RWPE2 (cell line): ENCODE measurements around the gene NTNG1.

Source experiments
- ATAC-seq: fragments of 200-7000 bp; cut with Tn5 transposase; 3 replicates; pipeline ENCODE4 v1.9.1; 2021; ENCODE audit warnings: low read depth
- DNase-seq: peaks from one replicate; pipeline ENCODE4 v3.0.0-alpha.2; 2020; ENCODE audit warnings: low spot score
- H3K27ac ChIP-seq: fragments of 450-650 bp; 2 replicates; pipeline ENCODE4 v1.5.1; 2017; ENCODE audit warnings: mild to moderate bottlenecking; ENCODE audit not compliant: poor library complexity, severe bottlenecking
- H3K27me3 ChIP-seq: fragments of 250-450 bp; sonication (Bioruptor Pico); 2 replicates; pipeline ENCODE4 v1.5.1; 2021; ENCODE audit warnings: mild to moderate bottlenecking, moderate library complexity; ENCODE audit not compliant: insufficient read depth, poor library complexity, severe bottlenecking
- H3K36me3 ChIP-seq: fragments of 250-450 bp; sonication (Bioruptor Pico); 2 replicates; pipeline ENCODE4 v1.5.1; 2020; ENCODE audit warnings: low read depth, mild to moderate bottlenecking, moderate library complexity
- H3K4me1 ChIP-seq: fragments of 250-450 bp; sonication (Bioruptor Pico); 2 replicates; pipeline ENCODE4 v1.5.1; 2021; ENCODE audit warnings: mild to moderate bottlenecking, moderate library complexity; ENCODE audit not compliant: insufficient read depth, poor library complexity, severe bottlenecking
- H3K4me3 ChIP-seq: fragments of 250-450 bp; sonication (Bioruptor Pico); 2 replicates; pipeline ENCODE4 v1.5.1; 2021; ENCODE audit warnings: mild to moderate bottlenecking, moderate library complexity; ENCODE audit not compliant: severe bottlenecking
- H3K9me3 ChIP-seq: fragments of 250-450 bp; sonication (Bioruptor Pico); 2 replicates; pipeline ENCODE4 v1.5.1; 2021; ENCODE audit warnings: mild to moderate bottlenecking, moderate library complexity; ENCODE audit not compliant: severe bottlenecking
- TF ChIP-seq, protein P1 (sequence below): fragments of 450-650 bp; IDR thresholded peaks from one replicate; pipeline ENCODE4 v1.5.1; 2017; ENCODE audit warnings: mild to moderate bottlenecking, moderate library complexity; ENCODE audit not compliant: poor library complexity, severe bottlenecking

Gene NTNG1

GRCh38 chr1:107262467-107263286 lies 121.8 kb downstream of the NTNG1 start:
- ATAC-seq (peak; percentile 86), DNase-seq (no peak)
- Histone ChIP-seq H3K4me1 (peaks cover 28% of the 10 kb centered on the region), H3K36me3 (no peaks in the 10 kb centered on the region), H3K27ac (peak overlapping the region; percentile 64), H3K27me3 (no peaks in the 10 kb centered on the region), H3K4me3 (no peak overlapping the region), H3K9me3 (no peaks in the 10 kb centered on the region)
- TF ChIP-seq, protein P1, sequence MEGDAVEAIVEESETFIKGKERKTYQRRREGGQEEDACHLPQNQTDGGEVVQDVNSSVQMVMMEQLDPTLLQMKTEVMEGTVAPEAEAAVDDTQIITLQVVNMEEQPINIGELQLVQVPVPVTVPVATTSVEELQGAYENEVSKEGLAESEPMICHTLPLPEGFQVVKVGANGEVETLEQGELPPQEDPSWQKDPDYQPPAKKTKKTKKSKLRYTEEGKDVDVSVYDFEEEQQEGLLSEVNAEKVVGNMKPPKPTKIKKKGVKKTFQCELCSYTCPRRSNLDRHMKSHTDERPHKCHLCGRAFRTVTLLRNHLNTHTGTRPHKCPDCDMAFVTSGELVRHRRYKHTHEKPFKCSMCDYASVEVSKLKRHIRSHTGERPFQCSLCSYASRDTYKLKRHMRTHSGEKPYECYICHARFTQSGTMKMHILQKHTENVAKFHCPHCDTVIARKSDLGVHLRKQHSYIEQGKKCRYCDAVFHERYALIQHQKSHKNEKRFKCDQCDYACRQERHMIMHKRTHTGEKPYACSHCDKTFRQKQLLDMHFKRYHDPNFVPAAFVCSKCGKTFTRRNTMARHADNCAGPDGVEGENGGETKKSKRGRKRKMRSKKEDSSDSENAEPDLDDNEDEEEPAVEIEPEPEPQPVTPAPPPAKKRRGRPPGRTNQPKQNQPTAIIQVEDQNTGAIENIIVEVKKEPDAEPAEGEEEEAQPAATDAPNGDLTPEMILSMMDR, result no peak

DNA sequence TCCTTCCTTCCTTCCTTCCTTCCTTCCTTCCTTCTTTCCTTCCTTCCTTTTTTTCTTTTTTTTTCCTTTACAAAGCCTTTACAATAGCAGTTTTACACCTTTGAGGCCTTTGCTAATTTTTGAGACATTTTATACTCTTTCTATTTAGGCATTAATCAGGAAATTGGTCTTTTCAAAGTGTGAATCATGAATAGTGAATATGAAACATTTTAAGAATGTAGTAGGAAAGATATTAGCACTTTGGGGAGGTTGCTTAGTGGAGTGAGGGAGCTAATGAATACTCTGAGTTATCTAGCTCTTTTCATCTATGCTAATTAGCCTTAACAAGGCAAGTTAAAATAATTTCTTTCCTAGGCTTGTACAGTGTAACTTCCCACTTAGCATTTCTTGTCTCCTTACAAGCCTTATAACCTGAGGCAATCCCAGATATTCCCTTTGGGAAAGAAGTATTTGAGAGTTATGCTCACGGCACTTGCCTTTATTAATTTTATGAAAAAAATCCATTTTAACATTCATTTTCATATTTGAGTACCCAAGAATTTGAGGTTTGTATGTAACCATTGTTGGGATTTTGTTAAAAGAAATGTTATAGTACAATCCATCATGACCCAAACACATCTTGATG lies 122.6 kb downstream of the NTNG1 start:
- H3K36me3 ChIP-seq, result no peaks in the 10 kb centered on the region
- no peaks in the 10 kb centered on the region for H3K27me3 ChIP-seq
- no peak overlapping the region for H3K4me3 ChIP-seq
- peaks cover 28% of the 10 kb centered on the region for H3K4me1 ChIP-seq
- DNase-seq, result no peak
- peak overlapping the region; percentile 64 for H3K27ac ChIP-seq
- H3K9me3 ChIP-seq, result no peaks in the 10 kb centered on the region
- TF ChIP-seq, protein P1, result no peak
- no peak for ATAC-seq

- H3K27ac ChIP-seq, result peak overlapping the region; percentile 64
- no peaks in the 10 kb centered on the region for H3K36me3 ChIP-seq
- no peaks in the 10 kb centered on the region for H3K27me3 ChIP-seq
- no peak for ATAC-seq
- DNase-seq, result no peak
- H3K4me1 ChIP-seq, result peaks cover 28% of the 10 kb centered on the region
- TF ChIP-seq, protein P1, result no peak
- no peak overlapping the region for H3K4me3 ChIP-seq
- no peaks in the 10 kb centered on the region for H3K9me3 ChIP-seq
Measured at GRCh38 chr1:107264007-107264406, 123.2 kb downstream of the NTNG1 start.

- Histone ChIP-seq H3K4me3 (no peak overlapping the region), H3K27ac (peak overlapping the region; percentile 64), H3K9me3 (no peaks in the 10 kb centered on the region), H3K36me3 (no peaks in the 10 kb centered on the region), H3K27me3 (no peaks in the 10 kb centered on the region), H3K4me1 (peaks cover 28% of the 10 kb centered on the region)
- DNase-seq, result no peak
- ATAC-seq, result peak; percentile 62; the same call in 2 of the 3 replicates
- TF ChIP-seq, protein P1, result no peak
Measured at GRCh38 chr1:107264561-107264960, 123.7 kb downstream of the NTNG1 start.
